Hematopoietic multipotent progenitor cell treated with erythropoietin and hydrocortisone succinate and interleukin-3 and kit ligand, for 6 days (in vitro differentiated cells): ENCODE measurements around the gene RPAP2.
"Not testable (repeated sequence)": the region's sequence is repeated elsewhere in the genome, so short reads cannot be mapped to it uniquely, and the experiment has no call there.

Source experiments
- DNase-seq: peaks from one replicate; pipeline ENCODE4 v3.0.0-alpha.2; 2015

RPAP2 gene

GRCh38 chr1:92323473-92324453, 24.9 kb downstream of the RPAP2 start:
- no peak for DNase-seq

DNA sequence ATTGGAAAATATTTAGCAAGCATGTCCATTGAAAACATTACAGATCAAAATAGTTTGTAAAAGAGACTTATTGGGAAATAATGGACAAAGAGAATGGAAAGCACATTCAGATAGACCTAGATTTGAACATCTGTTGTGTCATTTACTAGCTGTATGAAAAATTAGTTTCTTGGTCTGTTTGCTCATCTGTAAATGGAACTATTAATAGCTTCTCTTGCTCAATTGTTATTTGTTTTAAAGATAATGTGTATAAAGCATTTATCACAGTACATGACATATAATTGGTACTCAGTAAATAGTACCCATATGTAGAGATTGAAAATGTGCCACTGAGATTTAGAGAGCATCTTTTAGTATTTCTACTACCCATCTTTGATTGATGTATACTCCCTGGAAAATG, 25.9 kb downstream of the RPAP2 start:
- no peak for DNase-seq

DNA sequence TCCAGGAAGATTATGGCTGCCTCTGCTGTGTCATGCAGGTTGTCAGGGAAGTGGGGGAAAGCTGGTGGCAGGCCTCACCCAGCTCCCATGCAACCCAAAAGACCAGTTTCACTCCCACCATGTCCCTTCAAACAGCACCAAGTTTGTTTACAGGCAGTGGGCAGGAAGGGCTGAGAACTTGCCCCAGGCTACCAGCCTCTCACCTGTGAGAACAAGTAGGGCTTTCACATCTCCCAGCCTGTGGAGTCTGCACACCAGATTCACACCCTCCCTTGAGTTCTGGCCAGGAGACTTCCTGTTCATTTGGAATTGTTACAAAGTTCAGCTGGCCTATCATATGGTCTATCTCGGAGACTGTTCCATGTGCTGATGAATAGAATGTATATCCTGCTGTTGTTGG, 27.8 kb downstream of the RPAP2 start:
- no peak for DNase-seq

GRCh38 chr1:92327794-92328193, 28.9 kb downstream of the RPAP2 start:
- no peak for DNase-seq

DNA sequence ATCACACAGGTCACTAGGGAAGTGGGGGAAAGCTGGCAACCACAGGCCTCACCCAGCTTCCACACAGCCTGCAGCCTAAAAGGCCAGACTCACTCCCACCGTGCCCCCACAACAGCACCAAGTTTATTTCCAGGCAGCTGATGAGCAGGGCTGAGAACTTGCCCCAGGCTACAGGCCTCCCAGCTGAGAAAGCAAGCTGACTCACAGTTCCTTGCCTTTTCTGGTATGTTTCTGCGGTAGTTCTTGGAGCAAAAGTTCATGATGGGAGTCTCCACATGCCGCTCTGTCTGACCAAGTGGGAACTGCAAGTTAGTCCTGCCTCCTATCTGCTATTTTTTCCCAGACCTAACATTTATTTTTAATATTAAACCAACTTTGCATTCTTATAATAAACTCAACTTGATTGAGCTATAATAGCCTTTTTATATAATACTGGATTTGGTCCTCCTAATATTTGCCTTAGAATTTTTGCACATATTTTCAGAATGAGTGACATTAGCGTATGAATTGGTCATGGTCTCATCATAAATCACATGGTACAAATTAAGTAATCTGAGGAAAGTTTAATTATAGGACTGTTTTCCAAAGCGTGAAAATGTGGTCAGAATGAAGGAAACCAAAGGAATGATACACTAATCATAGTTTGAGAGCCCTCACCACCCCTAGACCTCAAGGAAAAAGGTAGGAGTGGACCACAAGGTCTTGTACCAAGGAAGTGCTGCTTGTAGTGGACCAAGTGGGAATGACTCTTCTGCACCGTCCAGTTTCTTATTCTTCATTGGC, 30.7 kb downstream of the RPAP2 start:
- DNase-seq: no peak

DNA sequence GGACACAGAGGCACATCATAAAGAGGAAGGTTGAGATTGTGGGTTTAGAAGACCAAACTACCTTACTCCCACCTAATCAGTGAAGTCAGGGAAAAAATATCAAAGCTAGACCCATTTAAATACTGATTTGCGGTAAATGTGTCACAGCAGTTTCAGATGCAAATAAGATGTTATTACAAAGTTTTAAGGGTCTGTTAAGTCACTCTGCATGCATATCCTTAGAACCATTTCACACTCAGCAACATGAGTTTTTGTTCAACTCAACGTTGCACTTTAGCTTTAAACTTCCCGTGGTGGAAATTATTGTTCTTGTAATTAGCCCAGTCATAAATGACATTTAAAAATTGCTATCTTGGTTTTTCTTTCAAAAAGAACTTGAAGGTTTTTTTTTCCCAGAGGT, 34.8 kb downstream of the RPAP2 start:
- no peak for DNase-seq

DNA sequence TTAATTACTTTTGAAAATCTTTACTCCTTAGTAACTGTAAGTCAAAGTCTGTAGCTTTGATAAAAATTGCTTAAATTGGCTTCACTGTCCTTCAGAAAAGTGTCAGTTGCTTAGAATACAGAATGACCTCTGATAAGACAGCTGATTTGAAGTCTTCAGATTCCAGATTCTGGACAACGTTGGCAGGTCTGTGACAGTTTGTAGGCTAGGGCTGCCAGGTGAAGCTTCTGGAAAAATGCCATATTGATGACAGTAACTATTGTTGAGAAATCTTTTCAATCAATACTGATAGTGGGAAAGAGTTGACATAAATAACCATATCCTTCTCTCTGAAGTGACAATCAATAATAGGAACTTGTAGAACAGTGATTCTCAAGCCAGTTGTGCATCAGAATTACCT, 41.3 kb downstream of the RPAP2 start:
- no peak for DNase-seq

- DNase-seq: no peak
These were observed 43.5 kb downstream of the RPAP2 start for GRCh38 chr1:92342401-92342800.

DNA sequence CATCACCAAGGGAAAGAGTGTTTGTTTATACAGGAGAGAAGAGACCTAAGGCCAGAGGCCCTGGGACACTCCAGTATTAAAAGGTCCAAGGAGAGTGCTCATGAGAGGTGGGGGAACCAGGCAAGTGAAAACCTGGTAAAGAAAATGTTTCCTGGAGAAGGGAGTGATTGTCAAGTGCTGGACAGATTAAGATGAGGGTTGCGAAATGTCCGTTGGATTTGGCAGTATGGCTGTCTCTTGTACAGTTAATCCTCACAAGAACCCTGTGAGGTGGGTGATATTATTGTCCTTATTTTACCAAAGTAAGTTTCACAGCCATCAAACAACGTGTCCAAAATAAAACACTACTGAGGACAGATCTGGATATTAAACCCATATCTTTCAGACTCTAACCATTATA, 44.2 kb downstream of the RPAP2 start:
- no peak for DNase-seq

GRCh38 chr1:92346866-92347640, 48.2 kb downstream of the RPAP2 start:
- DNase-seq: peak; percentile 50

DNA sequence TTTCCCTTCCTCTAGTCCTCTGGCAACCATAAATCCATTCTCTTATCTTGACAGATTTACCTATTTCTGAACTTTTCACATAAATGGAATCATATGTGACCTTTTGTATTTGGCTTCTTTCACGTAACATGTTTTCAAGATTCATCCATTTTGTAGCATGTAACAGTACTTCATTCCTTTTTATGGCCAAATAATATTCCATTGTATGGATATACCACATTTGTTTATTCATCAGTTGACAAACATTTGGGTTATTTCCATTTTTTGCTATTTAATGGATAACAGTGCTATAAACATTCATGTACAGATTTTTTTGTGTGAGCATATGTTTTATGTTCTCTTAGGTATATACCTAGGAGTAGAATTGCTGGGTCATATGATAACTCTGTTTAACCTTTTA, 54.0 kb downstream of the RPAP2 start:
- no peak for DNase-seq

DNA sequence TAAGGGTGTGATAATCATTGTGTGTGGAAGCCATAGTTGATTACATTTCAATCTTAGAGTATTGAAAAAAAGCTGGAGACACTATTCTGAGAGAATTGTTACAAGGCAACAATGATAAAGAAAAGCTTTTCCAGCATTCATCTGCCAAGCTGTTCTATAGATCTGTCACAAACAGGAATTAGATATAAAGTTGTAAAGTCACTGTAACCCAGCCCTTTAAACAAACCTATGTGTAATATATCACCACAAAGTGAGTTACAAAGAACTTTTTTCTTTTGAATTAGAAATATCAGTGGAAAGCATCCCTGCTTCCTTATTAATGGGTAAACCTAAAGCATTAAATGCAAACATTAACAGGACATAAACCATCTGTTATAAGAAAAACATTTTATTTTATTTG, 55.4 kb downstream of the RPAP2 start:
- no peak for DNase-seq

GRCh38 chr1:92356956-92357355, 58.1 kb downstream of the RPAP2 start:
- DNase-seq: no peak

GRCh38 chr1:92359382-92359781, 60.5 kb downstream of the RPAP2 start:
- not testable (repeated sequence) for DNase-seq

- DNase-seq: no peak
These were observed 61.1 kb downstream of the RPAP2 start for GRCh38 chr1:92359986-92360385.

DNA sequence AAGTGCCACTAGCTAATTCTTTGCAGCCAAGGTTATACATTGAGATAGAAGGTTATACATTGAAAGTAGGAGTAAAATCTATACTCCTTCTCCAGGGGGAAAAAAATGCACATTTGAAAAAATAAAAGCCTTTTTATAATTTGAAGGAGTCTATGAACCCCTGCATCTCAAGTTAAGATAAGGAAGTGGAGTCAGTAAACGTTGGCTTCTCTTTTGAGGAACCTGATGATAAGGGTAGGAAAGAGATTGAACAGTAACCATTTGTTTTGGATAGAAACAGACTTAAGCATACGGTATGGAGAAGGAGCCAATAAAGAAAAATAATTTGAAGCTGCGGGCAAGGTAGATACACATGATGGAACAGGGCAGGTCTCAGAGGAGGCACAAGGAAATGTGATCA, 64.1 kb downstream of the RPAP2 start:
- DNase-seq: peak; percentile 52

DNA sequence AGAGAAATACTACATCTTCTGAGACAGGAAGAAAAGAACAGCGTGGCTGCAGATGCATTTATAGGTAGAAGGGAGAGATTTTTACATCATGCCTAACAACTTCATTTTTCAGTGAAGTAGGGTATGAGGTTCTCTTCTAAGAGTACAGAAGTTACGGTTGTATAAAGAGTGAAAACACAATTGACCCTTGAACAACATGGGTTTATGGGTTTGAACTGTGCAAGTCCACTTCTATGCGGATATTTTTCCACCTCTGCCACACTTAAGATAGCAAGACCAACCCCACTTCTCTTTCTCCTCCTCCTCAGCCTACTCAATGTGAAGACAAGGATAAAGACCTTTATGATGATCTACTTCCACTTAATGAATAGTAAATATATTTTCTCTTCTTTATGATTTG, 64.5 kb downstream of the RPAP2 start:
- no peak for DNase-seq

DNA sequence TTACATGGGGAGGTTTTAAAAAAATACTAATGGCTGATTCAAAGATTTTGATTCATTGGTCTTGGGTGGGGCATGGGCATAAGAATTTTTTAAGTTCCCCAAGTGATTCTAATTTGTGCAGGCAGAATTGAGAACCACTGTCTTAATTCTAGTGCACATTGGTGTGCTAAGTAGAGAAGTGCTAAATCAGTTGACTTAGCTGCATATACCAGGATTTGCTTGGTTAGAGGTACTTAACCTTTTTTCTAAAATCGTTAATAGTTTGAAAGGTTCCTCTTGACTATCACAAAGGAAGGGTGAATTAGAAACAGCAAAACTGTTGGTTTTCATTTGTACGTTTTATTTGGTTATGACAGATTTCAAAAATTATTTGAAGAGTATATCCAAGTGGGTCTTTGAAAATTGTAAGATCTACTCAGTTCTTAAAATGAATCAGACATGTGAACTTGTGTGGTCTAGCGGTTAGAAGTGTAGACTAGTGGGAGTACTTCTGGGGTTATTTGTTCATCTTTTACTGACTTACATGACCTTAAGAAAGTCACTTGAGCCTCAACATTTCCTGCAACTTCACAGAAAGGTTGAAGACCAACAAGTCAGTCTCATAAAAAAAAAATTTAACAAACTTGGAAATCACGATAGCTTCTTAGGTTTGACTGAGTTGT, 66.7 kb downstream of the RPAP2 start:
- DNase-seq: no peak

- DNase-seq: no peak
These were observed 67.2 kb downstream of the RPAP2 start for GRCh38 chr1:92366040-92366395.

DNA sequence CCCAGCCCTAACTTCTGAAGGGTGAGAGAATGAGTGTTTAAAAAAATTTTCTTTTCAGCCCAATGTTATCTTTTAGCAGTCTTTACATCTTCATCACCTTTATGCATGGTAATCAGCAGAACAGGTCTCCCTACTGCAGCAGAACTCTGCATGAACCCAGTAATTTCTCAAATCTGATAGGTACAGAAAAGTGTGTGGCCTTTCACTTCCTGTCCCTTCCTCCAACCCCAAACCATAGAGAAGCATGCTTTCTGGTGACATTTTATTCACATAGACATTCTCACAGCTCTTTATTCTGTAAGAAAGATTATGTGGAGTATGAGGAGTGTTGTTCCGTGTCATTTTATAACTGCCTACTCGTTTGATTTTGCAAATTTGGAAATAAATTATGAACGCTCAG, 68.6 kb downstream of the RPAP2 start:
- DNase-seq: no peak

DNA sequence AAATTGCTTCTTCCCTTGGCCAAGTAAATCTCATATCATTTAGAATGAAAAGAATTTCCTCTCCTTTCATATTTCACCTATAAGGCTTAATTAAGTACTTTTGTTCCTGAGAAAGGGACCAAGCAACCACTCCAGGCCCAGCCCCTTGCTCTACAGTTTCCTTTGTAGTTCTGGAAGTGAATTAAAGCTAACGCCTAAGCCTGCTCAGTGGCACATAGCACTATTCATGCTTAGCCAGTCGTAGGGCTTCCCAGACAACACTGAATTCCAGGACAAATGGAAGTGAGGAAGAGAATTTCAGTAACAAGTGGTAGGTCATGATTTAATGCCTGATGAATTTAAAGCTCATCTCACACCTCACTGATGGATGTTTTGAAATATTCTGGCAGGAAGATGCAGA, 73.3 kb downstream of the RPAP2 start:
- no peak for DNase-seq

DNA sequence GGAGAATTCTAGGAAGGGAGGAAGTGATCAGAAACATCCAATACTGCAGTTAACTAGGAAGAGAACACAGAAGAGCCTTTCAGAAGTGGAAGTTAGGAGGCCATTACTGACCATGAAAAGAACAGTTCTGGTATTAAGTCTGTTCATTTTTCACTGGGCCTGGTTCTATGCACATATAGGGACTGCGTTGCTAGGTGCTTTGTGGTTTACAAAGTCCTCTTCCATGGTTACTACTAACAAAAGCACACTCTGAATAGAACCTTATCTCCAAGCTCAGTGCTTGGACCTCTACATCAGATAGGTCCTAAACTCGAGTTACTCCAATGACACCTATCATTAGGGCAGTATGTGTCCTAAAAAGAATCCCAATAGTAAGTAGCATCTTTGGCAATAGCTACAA, 75.4 kb downstream of the RPAP2 start:
- DNase-seq: peak; percentile 17

DNA sequence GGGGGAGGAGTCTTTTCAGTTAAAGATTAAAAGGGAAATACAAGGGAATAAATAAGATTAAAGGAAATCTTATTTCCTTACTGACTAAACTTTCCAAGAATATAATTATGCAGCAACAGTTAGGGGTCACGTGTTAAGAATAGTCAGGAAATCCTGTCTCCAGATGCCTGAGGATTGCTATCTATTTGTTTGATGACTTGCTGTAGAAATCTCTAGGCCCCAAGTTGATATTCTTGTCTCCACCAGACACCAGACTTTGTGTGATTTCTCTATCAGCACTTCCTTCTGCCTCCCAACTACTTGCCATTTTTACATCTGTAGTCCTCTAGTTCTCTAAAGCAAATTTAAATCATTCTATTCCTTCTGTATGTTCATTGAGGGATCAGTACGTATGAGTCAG, 77.5 kb downstream of the RPAP2 start:
- DNase-seq: peak; percentile 62
